ENCODE results near the gene SPEG.

SPEG gene

GRCh38 chr2:219545295-219545942 is 110.8 kb downstream of the SPEG start:
- no peaks in the 10 kb centered on the region for H4K20me1 ChIP-seq (ENCODE audit: insufficient read depth, low read length)
- no peaks in the 10 kb centered on the region for H3K79me2 ChIP-seq (ENCODE audit: insufficient read depth, low read length)
- H3K9me2 ChIP-seq (ENCODE audit: low read depth, low read length): no peaks in the 10 kb centered on the region
- TF ChIP-seq EZH2 (IDR thresholded peaks at IDR 0.05; ENCODE audit: borderline replicate concordance, low read length) (no peak), CTCF (IDR thresholded peaks at IDR 0.05; ENCODE audit: low read length) (no peak)
- H3K4me2 ChIP-seq (ENCODE audit: low read length): no peak overlapping the region
- H3K4me1 ChIP-seq (ENCODE audit: insufficient read depth, low read length, severe bottlenecking): peaks cover 13% of the 10 kb centered on the region
- no peak overlapping the region for H3K4me3 ChIP-seq (ENCODE audit: low read depth, low read length, poor library complexity, severe bottlenecking)
- no peaks in the 10 kb centered on the region for H3K27me3 ChIP-seq (ENCODE audit: insufficient read depth, low read length)
- H3F3A ChIP-seq (ENCODE audit: insufficient read depth, low read length): no peaks in the 10 kb centered on the region
- no peaks in the 10 kb centered on the region for H3K9me3 ChIP-seq (ENCODE audit: low read length)
- peaks cover 10% of the 10 kb centered on the region; the same call in 1 of the 2 replicates for H3K36me3 ChIP-seq (ENCODE audit: insufficient read depth, low read length)
- no peak overlapping the region for H3K27ac ChIP-seq (ENCODE audit: low read depth, low read length, poor library complexity, severe bottlenecking)
- no peak overlapping the region for H2AFZ ChIP-seq (ENCODE audit: low read length)
- H3K9ac ChIP-seq (ENCODE audit: low read length): no peak overlapping the region

- H4K20me1 ChIP-seq (ENCODE audit: insufficient read depth, low read length): no peaks in the 10 kb centered on the region
- H3K4me3 ChIP-seq (ENCODE audit: low read depth, low read length, poor library complexity, severe bottlenecking): no peak overlapping the region
- H3K4me1 ChIP-seq (ENCODE audit: insufficient read depth, low read length, severe bottlenecking): peaks cover 13% of the 10 kb centered on the region
- H3F3A ChIP-seq (ENCODE audit: insufficient read depth, low read length): no peaks in the 10 kb centered on the region
- H3K36me3 ChIP-seq (ENCODE audit: insufficient read depth, low read length): peaks cover 4% of the 10 kb centered on the region; the same call in 1 of the 2 replicates
- no peaks in the 10 kb centered on the region for H3K27me3 ChIP-seq (ENCODE audit: insufficient read depth, low read length)
- no peak overlapping the region for H3K27ac ChIP-seq (ENCODE audit: low read depth, low read length, poor library complexity, severe bottlenecking)
- H3K9ac ChIP-seq (ENCODE audit: low read length): no peak overlapping the region
- no peak for TF ChIP-seq EZH2 (IDR thresholded peaks at IDR 0.05; ENCODE audit: borderline replicate concordance, low read length)
- no peak for TF ChIP-seq CTCF (IDR thresholded peaks at IDR 0.05; ENCODE audit: low read length)
- no peaks in the 10 kb centered on the region for H3K79me2 ChIP-seq (ENCODE audit: insufficient read depth, low read length)
- H3K4me2 ChIP-seq (ENCODE audit: low read length): no peak overlapping the region
- no peaks in the 10 kb centered on the region for H3K9me2 ChIP-seq (ENCODE audit: low read depth, low read length)
- H3K9me3 ChIP-seq (ENCODE audit: low read length): no peaks in the 10 kb centered on the region
- H2AFZ ChIP-seq (ENCODE audit: low read length): no peak overlapping the region
These were observed 111.3 kb downstream of the SPEG start for GRCh38 chr2:219545943-219546352.

- Histone ChIP-seq H3K36me3 (ENCODE audit: insufficient read depth, low read length) (no peaks in the 10 kb centered on the region), H3K27me3 (ENCODE audit: insufficient read depth, low read length) (no peaks in the 10 kb centered on the region), H3K4me2 (ENCODE audit: low read length) (no peak overlapping the region), H2AFZ (ENCODE audit: low read length) (no peak overlapping the region), H4K20me1 (ENCODE audit: insufficient read depth, low read length) (no peaks in the 10 kb centered on the region), H3K9me3 (ENCODE audit: low read length) (no peaks in the 10 kb centered on the region), H3K9ac (ENCODE audit: low read length) (no peak overlapping the region), H3K27ac (ENCODE audit: low read depth, low read length, poor library complexity, severe bottlenecking) (no peak overlapping the region), H3K4me3 (ENCODE audit: low read depth, low read length, poor library complexity, severe bottlenecking) (no peak overlapping the region), H3K4me1 (ENCODE audit: insufficient read depth, low read length, severe bottlenecking) (peaks cover 5% of the 10 kb centered on the region), H3F3A (ENCODE audit: insufficient read depth, low read length) (no peaks in the 10 kb centered on the region), H3K79me2 (ENCODE audit: insufficient read depth, low read length) (no peaks in the 10 kb centered on the region), H3K9me2 (ENCODE audit: low read depth, low read length) (no peaks in the 10 kb centered on the region)
- TF ChIP-seq CTCF (IDR thresholded peaks at IDR 0.05; ENCODE audit: low read length): no peak
- no peak for TF ChIP-seq EZH2 (IDR thresholded peaks at IDR 0.05; ENCODE audit: borderline replicate concordance, low read length)
These were observed 113.0 kb downstream of the SPEG start for GRCh38 chr2:219547621-219548020.

All from OCI-LY1 (cell line).